Stimulated activated CD8-positive, alpha-beta memory T cell treated with anti-CD3 and anti-CD28 coated beads, Interleukin-12 subunit alpha, Interleukin-12 subunit beta, amount 100 ng/mL, for 4 hours (primary cell): Measurements from ENCODE around the gene CNTNAP5.

Source experiments
- DNase-seq: peaks from one replicate; pipeline ENCODE4 v3.0.0-alpha.2; 2020; ENCODE audit warnings: low read depth

The CNTNAP5 gene

DNA sequence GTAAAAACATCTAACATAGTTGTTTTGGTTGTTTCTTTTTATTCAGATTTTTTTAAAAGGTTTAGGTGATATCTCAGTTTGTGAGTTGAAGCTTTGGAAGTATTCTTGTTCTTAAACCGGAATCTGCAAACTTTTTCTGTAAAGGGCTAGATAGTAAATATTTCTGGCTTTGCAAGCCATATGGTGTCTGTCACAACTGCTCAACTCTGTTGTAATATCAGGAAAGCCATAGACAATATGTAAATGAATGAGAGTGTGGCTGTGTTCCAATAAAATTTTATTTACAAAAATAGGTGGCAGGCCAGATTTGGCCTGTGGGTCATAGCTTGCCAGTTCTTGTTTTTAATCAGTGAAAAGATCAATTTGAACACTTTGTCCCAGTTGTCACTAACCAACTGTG, 134.1 kb downstream of the CNTNAP5 start:
- no peak for DNase-seq

DNA sequence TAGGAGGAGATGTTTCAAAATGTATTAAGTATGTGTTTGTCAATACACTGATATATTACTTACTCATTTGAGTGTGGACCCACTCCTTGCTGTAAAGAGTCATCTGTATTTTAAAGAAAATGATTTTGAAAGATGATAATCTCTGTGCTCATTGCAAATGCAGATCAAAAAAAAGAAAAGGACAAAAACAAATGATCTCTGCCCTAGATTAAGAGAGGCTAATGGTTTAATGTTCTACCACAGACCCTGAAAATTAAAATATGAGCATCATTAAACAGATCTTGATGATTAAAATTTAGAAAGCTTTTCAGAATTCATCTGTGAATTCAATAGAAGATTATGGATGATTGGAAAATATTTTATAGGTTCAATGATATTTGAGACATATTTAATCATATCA, 136.5 kb downstream of the CNTNAP5 start:
- no peak for DNase-seq

DNA sequence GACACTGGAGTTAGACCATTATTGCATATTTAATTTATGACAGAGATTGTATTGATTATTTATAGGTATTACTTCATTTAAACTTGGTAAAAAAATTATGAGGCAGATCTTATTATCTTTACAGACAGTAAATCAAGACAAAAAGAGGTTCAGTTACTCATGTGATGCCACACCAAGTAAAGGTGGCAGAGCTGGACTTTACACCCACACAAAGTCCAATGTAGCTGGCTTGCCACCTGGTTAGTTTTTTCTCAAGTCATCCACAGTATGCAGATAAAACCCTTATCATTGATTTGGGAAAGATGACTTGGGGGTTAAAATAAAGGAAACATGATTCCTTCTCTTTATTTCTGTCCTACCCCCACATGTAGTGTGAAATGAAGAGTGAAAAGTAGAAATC, 137.2 kb downstream of the CNTNAP5 start:
- no peak for DNase-seq

DNA sequence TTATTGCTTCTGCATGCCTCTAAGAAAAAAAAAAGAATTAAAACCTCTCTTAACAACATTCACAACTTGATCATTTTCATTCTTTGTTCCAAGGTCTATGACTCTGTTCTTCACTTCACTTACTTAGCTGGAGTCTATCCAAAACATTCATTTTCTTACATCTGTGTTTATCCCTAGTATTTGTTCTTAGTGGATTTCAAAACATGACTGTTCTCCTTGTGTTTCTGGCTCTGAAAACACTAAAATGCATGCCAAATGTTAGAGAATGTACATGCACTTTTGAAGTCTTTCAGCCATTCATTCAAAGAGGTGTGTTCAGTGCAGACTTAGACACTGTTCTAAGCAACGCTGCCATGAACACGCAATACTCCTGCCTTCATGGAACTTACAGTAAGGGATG, 138.8 kb downstream of the CNTNAP5 start:
- DNase-seq, result no peak

DNA sequence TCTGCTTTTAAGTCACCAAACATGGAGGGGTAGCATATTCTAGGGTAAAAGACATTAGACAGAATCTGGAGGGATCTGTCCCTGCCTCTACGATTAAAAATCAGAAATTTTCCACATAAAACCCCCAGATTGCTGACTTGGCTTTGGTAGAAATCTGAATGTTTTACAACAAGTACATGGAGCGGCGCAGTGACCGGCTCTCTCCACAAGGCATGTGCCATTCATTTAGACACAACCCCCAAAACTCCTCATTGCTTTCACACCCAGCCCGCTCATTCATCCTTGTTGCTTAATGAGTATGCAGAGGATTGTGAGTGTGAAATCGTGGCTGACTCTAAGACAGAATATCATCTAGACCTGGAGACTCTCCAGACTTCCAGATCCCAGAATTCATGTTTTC, 140.6 kb downstream of the CNTNAP5 start:
- DNase-seq, result no peak

DNA sequence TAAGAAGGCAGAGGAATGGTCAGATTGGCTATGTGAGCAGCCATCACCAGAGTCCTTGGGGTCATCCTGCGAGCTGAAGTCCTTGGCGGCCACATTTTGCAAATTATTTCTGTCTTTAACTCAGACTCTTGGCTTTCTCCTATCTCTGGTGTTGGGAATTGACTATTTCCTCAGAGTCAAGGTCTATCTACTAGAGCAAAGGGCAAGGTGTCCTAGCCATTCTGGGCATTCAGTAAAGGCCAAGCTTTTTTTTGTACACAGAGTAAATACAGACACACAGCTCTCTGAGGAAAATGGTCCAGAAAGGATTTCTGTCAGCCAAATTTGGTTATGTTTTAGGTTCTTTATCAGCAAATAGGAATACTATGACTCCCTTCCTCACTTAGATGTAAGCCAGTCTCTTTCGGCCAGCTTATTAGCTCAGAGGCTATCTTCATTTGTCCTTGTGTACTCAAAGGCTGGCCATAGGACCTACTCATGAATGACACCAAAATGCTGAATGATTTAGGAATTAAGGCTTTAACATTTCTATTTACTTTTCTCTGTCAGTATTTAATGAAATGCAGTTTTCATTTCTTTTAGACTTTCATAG, 146.5 kb downstream of the CNTNAP5 start:
- DNase-seq, result no peak

DNA sequence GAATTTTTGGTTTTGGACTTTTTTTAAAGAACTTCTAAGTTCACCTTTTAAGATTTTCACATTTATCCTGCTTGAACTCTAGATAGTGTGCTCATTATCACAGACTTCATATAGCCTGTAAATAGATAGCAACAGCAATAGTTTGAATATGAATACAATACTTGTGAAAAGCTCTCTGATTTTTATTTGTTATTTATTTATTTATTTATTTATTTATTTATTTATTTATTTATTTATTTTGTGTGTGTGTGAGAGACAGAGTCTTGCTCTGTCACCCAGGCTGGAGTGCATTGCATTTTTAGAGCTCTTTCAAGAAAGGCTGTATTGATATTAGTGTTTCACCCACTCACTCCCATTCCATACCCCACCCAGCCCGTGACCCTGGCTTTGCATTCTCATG, 153.6 kb downstream of the CNTNAP5 start:
- no peak for DNase-seq

DNA sequence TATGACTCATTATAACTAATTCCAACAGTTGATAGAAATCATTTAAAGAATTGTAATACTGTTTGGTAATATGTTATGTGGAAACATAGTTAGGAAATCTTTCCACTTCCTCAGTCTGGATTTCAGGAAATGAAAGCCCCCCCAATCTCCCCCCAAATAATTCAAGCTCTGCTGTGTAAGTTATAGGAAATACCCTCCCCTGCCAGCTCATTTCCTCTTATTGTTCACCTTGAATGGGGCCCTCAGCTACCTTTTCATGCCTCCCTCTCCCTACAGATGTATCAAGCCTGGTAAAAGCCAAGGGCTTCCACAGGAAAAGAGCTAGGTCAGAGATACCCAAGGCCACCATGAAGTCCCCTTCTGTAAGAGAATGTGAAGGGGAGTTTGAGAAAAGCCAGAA, 155.5 kb downstream of the CNTNAP5 start:
- no peak for DNase-seq

DNA sequence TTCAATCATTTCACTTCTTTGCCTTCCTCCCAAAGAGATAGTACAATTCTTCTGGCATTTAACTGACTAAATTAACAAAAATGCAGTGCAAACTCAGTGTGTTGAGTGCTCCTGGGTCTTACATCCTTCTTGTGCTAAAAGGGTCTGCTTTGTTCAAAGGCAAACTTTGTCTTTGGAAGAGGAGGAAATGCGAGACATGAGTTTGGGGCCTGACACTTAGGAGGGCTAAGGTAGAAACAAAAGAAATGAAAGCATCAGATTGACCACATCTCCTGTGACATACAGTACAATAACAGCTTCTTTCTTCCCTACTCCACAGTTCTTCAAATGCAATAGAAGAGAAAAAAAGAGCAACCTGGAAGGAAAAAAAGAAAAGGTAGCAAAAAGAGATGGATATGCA, 161.7 kb downstream of the CNTNAP5 start:
- DNase-seq, result no peak

DNA sequence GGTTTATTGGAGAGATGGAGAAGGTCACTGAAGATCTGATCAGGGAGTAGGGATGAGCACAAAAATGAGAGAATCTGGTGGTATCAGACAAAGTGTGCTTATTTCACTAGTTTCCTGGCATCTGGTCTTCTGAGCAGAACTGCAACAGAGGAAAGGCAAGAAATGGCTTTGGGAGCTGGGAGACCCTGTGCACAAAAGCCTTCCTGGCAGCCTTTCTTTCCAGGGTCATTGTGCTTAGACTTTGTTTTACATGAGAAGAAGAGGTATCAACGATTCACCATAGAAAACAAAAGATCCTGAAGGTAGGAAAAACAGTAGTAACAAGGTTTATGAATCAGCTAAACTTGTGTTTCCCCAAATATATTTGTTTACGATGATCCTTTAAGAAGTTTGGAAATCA, 162.9 kb downstream of the CNTNAP5 start:
- DNase-seq, result no peak

DNA sequence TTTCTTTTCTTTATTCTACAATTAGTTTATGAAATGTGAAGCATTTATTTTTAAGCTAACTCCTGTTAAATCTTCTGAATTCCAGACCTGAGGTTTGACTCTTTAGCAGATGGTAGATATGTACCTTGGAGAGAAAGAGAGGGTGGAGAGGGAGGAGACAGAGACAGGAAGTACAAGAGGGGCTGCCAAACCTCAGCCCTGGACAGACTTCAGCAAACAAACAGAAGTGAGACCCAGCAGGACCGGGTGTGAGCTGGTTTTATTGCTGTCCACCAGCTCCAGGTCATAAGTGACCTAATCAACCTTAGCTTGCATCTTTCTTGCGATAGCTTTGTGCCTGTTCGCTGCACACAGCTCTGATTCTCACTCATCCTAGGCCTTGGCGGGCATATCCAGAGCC, 168.6 kb downstream of the CNTNAP5 start:
- DNase-seq, result no peak

DNA sequence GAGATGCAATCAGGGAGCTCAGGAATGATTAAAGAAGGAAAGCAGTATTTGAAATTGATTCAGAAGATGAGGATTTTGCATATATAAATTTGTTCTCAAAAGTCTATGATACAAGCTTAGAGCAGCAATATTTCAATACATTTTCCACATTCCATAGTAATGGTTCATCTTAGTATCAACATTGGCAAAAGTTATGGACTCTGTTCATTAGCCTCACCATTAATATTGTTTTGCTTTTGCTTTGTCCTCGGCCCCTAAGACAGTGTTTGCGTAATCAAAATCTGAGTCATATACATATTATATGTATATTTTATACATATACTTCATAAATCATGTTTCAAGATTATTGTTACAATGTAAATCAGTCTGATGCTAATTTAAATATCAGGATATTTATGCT, 176.6 kb downstream of the CNTNAP5 start:
- DNase-seq, result no peak

DNA sequence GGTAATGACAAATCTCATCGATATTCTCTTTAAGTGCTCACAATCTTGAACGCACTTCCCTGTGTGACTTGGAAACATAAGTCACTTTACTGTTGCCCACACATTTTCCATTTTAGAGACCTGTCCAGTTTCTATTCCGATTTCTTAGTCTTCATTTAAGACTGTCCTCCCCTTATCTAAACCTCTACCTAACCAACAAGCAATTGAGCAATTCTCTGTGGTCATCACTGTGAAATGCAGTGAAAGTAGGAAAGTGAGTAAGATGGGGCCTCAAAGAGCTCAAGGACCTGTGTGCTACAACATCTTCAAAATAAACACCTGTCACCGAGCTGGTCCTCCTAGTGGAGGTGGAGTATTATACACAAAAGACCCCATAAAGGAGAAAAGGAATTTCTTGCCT, 184.4 kb downstream of the CNTNAP5 start:
- no peak for DNase-seq

DNA sequence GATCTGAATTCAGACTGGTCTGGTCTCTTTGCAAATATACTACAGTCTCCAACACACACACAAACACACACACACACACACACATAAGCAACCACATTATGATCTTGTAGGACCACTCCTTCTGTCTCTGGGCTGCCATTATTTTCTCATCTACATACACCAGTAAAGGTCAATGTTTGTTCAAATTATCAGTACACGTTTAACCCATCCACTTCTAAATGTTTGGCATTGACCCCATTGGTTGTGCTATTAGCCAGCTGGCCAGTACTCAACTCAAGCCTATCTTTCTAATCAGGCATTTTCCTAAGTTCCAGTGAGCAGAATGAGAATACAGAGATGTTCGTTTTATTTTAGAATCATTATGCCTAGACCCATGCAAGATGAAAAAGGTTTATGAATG, 186.4 kb downstream of the CNTNAP5 start:
- DNase-seq, result no peak

DNA sequence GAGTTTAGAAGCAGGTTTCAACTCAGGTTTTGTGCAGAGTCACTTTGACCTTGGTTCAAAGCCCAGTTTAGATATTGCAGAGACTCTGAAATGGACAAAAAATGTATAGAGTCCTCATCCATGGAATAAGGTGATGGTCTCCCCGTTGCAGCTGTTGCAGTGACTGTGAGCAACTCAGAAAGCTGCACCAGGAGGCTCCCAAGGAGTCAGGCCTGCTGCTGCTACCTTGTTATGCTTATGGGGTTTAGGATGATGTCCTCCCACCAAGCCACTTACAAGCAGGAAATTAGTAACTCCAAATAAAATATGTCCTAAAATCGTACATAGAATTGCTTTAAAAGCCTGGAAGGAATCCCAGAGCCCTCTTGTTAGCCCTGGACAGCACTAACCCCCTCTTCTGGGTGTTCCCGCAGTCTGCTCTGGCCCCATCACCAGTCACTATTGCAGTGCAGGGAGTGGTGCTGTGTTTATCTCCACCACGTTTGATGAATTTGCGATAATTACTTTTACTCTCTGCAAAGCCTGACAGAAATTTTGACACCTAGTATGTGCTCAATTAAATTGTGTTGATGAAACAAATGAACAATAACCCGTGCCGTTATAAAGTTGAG, 189.0 kb downstream of the CNTNAP5 start:
- DNase-seq, result no peak

DNA sequence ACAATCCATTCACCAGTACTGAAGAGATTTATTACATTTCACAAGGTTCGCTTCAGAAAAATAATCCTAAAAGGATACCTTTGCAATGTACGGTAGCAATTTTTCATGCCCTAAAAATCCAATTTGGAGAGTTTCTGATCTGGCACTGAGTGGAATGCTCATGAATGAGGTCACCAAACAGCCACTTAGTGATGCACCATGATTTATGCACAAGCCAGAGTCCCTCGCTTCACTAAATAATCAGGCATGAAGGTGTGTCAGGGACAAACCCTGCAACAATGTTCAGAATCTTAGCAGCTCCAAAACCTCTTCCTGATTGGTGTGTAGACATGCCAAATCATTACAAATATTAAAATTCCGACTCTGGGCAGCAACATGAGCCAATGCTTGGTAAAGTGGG, 221.1 kb downstream of the CNTNAP5 start:
- no peak for DNase-seq

DNA sequence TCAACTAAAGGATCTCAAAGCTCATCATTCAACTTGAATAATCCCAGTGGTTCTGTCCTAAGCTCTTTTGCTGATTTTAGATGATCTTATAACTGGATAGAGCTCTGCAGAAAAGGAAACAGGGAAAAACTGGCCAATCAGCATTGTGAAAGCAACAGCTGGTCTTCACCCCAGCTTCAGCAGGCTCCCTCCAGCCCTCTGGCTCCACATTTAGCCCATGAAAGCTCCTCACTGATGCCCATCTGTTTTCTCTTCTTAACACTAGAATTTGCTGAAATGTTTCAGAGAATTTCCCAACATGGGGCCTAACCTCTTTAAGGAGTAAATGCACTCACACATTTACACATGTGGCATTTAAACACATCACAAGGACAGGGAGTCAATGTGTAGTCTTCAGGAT, 223.3 kb downstream of the CNTNAP5 start:
- DNase-seq, result no peak

DNA sequence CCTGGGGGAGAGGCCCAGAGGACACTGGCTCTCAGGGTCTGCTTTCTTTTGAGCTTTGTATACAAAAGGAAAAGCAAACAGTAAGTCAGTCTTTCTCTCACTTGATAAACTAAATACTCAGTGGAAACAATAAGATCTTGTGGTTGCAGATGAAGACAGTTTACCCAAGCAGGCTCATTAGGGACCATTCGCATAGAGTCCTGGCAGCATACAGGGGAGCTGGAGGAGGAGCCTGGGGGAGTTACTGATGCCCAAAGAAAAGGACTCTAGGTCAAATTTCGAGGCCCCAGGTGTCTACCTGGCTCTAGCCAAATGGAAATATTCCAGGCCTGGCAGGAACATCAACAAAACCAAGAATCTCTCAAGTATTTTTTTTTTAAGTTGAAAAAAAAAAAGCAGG, 225.3 kb downstream of the CNTNAP5 start:
- no peak for DNase-seq

DNA sequence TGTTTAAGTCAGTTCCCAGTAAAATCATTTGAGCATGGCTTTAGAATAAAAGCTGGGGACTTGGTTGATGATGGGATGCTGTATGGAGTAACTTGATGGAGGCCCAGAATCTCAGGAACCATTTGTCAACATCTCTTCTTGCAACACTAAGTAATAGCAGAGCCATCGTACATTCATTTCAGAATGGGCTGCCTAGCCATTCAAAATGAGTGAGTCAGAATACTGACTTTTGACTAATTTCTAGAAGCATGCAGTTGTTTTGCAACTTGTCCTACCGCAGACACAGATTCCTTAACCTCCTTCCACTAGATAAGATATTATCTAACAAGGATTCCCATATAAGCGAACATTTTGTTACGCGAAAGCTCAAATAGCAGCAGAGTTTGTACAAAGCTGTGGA, 229.5 kb downstream of the CNTNAP5 start:
- DNase-seq, result no peak

DNA sequence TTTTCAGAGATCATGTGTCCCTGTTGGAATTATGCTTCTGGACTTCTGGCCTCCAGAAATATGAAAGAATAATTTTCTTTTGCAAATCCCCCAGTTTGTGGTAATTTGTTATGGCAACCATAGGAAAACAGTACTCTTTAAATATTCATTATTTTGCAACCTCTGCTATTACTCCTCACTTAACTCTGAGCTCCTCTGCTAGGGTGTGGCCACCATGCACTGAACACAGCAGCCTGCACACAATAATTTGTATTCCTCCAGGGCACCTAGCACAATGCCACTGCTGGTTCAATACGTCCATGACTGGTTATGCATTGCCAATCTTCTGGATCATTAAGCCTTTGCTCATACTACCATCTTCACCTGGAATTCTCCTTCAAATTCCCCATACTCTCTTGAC, 232.0 kb downstream of the CNTNAP5 start:
- no peak for DNase-seq

DNA sequence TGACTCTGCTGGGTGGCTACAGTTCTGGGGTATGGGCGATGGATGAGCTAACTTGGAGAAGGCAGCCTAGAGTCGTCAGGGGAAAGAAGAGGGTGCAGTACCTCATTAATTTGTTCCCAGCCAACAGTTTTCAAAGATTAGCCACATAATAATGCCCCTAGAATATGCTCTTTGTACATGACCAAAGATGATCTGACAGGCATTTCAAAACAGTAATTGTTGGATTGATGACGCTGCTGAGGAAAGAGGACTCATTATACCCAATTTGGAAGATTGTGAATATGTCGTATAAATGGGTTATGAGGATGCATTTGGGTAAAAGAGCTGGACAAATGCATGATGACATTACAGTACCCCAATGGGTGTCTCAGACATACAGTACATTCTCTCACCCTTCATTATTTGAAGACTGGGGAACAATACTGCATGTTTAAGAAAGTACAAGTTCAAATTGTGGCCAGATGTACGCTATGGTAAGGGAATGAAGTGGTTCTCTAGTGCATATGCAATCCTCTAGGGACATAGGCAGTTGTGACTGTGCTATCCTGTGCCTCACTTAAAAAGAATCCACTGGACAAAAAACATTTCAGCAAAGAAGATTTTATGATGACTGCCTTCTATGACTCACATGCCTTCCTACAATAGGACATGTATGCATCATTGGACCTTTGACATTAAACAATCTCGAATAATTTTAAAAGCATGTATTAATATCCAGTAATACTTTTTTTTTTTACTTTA, 233.2 kb downstream of the CNTNAP5 start:
- no peak for DNase-seq

DNA sequence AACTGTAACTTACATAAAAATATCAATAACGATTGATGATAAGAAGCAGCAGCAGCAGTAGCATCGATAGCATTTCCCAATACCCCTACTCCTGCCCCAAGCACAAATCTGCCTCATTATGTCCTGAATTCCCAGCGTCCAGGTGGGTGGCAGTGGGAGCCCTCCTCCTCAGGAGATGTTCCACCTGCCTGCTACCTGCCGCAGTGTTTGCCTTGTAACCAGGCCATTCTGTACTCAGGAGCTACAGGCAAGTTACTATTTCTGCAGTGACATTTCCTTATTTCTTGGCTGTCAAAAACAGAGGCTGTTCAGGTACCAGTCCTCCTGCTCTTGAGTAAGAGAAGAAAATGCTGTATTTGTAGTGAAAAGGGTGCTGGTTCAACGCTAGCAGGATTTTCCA, 236.4 kb downstream of the CNTNAP5 start:
- no peak for DNase-seq

DNA sequence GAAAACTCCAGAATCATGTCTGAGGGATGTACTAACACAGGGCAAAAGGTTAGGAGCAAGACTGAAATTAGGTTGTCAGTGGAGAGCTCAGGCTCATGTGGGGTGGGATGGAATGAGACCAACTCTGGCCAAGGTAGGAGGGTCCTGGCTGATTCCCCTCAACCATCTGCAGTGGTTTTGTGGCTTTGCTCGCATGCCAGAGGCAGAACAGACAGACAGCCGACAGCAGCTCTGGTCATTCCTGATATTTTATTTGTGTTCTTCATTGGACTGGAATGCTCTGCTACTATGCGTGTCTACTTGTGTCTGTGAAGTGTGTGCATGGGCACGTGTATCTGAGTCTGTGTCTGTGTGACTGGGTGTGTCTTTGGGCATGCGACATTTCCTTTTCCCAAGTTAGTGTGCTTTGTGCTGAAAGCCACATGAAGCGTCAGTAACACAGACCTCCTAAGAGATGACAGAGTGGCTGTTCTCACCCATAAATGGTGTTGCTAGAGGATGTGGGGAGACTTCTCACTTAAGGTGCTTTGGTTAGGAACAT, 239.5 kb downstream of the CNTNAP5 start:
- DNase-seq, result no peak

DNA sequence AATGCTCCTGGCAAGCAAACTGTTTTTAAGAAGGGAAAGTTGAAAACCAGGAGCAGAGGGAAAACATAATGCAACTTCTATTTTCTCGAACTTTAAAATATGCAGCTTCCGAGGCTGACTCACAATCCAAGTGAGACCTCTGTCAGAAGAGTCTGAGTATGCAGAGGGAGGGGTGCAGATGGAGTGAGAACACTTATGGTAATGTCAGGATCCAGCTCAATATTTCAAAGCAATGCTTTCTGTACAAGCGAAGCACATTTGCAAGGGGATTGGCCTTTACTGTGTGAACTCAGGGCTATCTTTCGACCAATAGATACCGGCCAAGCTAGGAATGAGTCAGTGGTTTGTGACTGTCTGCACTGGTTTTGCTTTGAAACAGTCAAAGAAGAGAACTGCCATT, 242.7 kb downstream of the CNTNAP5 start:
- DNase-seq, result no peak
